GM18511 (cell line): ENCODE measurements around the gene RTN4RL1.

ENCODE experiments used
- ATAC-seq: cut with Tn5 transposase; IDR thresholded peaks from one replicate; pipeline ENCODE4 v1.9.1; 2021; ENCODE audit warnings: mild to moderate bottlenecking, moderate library complexity; ENCODE audit not compliant: unreplicated experiment

Gene RTN4RL1

GRCh38 chr17:1979182-1979985, 45.8 kb downstream of the RTN4RL1 start:
- no peak for ATAC-seq

- no peak for ATAC-seq
Observed at GRCh38 chr17:1978396-1978949, 46.7 kb downstream of the RTN4RL1 start.

- ATAC-seq = no peak
Observed at GRCh38 chr17:1977583-1978395, 47.3 kb downstream of the RTN4RL1 start.

- no peak for ATAC-seq
Observed at GRCh38 chr17:1976683-1977064, 48.5 kb downstream of the RTN4RL1 start.

- no peak for ATAC-seq
Observed at GRCh38 chr17:1976000-1976682, 49.0 kb downstream of the RTN4RL1 start.

DNA sequence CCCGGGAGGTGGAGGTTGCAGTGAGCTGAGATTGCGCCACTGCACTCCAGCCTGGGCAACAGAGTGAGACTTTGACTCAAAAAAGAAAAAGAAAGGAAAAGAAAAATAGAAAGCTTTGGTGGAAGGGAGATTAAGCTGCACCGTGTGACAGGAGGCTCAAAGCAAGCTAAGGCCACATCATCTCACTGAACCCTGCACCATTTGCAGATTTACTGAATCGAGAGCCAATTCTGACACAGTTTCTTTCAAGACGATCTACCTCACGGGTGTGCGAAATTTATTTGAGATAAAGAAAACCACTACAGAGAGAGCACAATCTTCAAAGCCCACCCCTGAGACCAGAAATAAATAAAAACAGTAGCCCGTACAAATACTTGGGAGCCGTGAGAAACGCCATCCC, 49.6 kb downstream of the RTN4RL1 start:
- ATAC-seq = no peak

GRCh38 chr17:1972487-1973160, 52.5 kb downstream of the RTN4RL1 start:
- ATAC-seq = no peak

- ATAC-seq = no peak
Observed at GRCh38 chr17:1970843-1971384, 54.2 kb downstream of the RTN4RL1 start.

- ATAC-seq = no peak
Observed at GRCh38 chr17:1969712-1970111, 55.4 kb downstream of the RTN4RL1 start.

GRCh38 chr17:1967213-1967612, 57.9 kb downstream of the RTN4RL1 start:
- ATAC-seq = no peak

GRCh38 chr17:1966274-1967086, 58.7 kb downstream of the RTN4RL1 start:
- no peak for ATAC-seq

DNA sequence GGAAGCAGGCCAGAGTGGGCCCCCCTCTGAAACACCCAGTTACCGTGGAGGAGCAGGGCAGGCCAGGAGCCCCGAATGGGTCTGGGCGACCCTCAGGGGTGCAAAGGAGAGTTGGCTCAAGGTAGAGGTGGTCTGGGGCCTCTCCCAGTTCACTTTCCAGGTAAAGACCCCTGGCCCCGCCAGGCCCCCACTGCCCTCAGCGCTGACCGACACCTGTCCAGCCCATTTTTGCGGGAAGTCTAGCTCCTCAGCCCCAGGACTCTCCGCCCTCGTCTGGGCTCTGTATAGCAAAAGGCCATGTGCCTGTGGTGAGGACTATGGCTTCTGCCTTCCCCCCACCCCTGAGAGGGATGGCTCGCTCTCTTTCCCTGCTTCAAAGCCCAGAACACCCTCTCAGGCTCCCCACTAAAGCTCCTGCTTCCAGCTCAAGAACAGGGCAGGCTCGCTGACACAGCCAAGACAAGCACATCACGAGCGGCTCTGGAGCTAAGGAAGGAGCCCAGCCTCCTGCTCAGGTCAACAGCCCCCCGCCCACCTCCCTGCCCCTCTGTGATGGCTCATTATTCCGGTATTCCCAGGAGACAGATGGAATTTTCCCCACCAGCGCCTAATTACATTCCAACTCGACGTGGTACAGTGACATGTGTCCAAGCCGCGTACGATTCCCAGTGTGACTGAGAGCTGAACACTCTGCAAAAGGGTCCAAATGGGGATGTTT, 59.4 kb downstream of the RTN4RL1 start:
- no peak for ATAC-seq

DNA sequence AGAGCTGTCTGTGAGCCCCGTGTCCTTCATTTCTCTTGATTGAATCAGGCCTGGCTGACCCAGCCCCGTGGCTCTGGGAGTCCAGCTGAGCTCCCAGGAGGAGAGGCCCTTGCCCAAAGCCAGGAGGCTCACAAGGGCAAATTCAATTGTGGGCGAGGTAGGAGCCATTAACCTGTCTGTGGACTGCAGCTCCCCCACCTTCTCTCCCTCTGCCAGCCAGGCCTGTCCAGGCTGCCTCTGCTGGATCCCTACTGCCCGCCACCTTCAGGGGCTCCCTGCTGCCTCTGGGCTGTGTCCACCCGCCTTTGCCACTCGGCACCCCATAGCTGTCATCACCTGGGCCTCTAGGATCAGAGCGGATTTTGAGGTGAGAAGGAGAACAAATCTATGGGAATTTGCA, 61.9 kb downstream of the RTN4RL1 start:
- no peak for ATAC-seq

DNA sequence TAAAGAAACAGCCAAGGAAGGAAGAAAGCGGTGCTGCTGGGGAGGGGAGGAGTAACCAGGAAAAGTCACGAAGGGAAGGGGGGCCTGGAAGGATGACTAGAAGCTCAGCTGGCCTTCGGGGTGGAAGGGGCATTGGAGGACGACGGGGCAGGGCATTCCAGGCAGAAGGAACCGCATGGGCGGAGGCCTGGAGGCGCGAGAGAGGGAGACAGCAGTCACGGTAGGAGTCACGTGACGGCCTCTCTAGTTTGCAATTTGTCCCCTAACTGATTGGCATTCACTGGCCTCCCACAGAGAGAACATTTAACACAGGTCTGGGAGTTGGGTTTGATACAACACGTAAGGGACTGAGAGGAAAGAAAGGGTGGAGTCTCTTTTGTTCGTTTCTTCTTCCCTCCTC, 63.9 kb downstream of the RTN4RL1 start:
- ATAC-seq = no peak

- no peak for ATAC-seq
Observed at GRCh38 chr17:1960545-1960912, 64.6 kb downstream of the RTN4RL1 start.

DNA sequence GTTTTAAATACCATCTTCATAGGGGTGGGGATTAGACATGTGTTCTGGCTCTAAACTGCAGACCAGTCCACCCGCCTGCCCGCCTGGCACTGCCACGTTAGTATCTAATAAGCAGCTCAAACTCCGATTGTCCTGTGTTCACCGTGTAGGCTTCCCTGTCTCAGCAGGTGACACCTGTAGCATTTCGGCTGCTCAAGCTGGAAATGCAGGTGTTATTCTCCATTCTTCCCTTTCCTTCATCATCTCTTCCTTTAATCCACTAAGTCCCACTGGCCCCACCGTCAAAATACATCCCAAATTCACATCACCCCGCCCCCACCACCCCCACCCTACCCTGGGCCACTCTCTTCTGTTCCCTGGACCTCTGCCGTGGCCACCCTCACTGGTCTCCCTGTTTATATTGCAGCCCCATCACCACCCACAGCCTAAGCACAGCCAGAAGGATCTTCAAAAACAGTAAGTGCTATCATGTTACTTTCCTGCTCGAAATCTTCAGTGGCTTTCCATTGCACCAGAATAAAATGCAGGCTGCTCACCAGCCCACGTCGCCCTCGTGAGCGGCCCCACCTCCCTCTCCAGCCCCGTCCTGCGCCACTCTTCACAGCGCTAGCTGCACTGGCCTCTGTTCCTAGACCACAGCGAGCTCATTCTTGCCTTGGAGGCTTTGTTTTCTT, 65.1 kb downstream of the RTN4RL1 start:
- ATAC-seq = no peak

DNA sequence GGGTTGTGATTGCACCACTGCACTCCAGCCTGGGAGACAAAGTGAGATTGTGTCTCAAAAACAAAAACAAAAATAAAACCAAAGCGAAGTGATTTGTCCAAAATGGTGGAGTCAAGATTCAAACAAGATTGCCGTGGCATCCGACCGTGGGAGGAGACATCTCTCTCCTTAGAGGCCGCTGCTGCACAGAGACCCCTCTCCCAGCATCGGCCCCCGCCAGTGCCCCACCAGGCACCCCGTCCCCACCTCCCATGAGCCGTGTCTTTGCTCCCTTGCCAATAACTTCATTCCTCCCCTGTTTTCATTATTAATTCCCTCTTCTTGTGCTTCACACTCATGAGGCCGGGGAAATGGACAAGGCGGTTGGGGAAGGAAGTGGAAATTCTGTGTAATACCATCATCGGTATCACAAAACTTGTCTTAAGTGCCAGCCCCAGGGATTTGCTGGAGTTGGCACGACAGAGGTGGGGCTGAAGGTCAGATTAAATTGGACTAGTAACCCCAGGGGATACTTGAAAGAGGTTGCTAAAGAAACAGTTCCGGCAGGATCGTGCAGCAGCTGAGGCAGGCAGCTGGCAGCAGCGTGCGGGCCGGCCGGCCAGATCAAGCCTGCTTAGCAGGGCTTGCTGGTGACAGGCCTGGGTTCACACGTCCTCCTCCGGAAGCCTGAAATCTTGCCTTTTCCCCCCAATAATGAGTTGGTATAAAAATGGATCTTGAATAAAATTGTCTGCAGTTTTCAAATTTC, 66.8 kb downstream of the RTN4RL1 start:
- no peak for ATAC-seq

- no peak for ATAC-seq
Observed at GRCh38 chr17:1957037-1957436, 68.1 kb downstream of the RTN4RL1 start.
